Progenitor cell of endocrine pancreas (in vitro differentiated cells): ENCODE data around the gene SCN1B. TPM values are rescaled to one million over a fixed set of nuclear protein-coding genes. Genes with fewer than 3 reads are reported as not detected.

Experiments
- DNase-seq: peaks from one replicate; pipeline ENCODE4 v3.0.0; 2021; ENCODE audit warnings: low spot score; ENCODE audit not compliant: unreplicated experiment
- H3K27ac Mint-ChIP-seq: 2 replicates; pipeline ENCODE4 v1.8.0; 2021; ENCODE audit warnings: mild to moderate bottlenecking, moderate library complexity, mixed read lengths
- H3K27me3 Mint-ChIP-seq: 2 replicates; pipeline ENCODE4 v1.8.0; 2021; ENCODE audit warnings: mixed read lengths
- H3K36me3 Mint-ChIP-seq: 2 replicates; pipeline ENCODE4 v1.8.0; 2022; ENCODE audit warnings: mixed read lengths; ENCODE audit not compliant: insufficient read depth
- H3K4me1 Mint-ChIP-seq: 2 replicates; pipeline ENCODE4 v1.8.0; 2021; ENCODE audit warnings: low read depth, mixed read lengths
- H3K4me3 Mint-ChIP-seq: 2 replicates; pipeline ENCODE4 v1.8.0; 2021; ENCODE audit warnings: low read depth, mild to moderate bottlenecking, moderate library complexity, mixed read lengths
- H3K9me3 Mint-ChIP-seq: 2 replicates; pipeline ENCODE4 v1.8.0; 2021; ENCODE audit warnings: low read depth, mixed read lengths
- total RNA-seq: library from RNA; stranded (reverse); gene quantifications from 2 replicates; pipeline ENCODE4 v1.2.1, GENCODE V29; 2021
- TF ChIP-seq, protein P1 (sequence below): fragments of 200-600 bp; sonication (generic); IDR thresholded peaks from one replicate; pipeline ENCODE4 v1.5.0; 2021; ENCODE audit warnings: antibody characterized with exemption, mild to moderate bottlenecking; ENCODE audit not compliant: unreplicated experiment

The SCN1B gene
- total RNA-seq, 1 donor from 2014 or later = 1.7 TPM

DNA sequence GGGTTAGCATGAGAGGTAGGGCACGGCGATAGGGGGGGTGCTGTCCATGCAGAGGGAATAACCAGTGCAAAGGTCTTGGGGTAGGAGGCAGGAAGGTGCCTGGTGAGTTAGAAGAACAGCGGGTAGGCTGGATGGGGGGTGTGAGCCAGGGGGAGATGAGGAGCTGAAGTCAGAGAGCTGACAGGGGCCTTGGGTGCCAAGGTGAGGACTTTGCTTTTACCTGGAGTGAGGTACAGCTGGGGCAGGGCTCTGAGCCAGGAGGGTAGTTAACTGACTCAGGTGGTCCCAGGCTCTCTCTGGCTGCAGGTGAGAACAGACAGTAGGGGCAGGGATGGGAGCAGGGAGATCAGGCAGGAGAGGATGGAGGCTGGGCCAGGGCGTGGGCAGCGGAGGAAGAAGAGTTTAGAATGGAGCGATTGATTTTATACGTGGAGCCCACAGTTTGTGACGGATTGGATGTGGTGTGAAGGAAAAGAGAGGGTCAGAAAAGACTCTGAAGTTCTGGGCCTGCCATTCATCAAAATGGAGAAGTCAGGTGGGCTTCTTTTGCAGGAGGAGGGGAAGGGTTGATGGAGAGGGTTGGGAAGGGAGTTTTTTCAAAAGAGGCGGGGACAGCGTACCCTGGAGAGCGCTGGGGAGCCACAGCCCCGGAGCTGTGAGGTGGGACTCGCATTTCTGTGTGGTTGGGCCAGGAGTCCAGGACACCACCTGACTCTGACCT, 31.3 kb upstream of the SCN1B start:
- TF ChIP-seq, protein P1, sequence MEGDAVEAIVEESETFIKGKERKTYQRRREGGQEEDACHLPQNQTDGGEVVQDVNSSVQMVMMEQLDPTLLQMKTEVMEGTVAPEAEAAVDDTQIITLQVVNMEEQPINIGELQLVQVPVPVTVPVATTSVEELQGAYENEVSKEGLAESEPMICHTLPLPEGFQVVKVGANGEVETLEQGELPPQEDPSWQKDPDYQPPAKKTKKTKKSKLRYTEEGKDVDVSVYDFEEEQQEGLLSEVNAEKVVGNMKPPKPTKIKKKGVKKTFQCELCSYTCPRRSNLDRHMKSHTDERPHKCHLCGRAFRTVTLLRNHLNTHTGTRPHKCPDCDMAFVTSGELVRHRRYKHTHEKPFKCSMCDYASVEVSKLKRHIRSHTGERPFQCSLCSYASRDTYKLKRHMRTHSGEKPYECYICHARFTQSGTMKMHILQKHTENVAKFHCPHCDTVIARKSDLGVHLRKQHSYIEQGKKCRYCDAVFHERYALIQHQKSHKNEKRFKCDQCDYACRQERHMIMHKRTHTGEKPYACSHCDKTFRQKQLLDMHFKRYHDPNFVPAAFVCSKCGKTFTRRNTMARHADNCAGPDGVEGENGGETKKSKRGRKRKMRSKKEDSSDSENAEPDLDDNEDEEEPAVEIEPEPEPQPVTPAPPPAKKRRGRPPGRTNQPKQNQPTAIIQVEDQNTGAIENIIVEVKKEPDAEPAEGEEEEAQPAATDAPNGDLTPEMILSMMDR = no peak
- Mint-ChIP-seq H3K36me3 (no peaks in the 10 kb centered on the region), H3K4me1 (peaks cover 30% of the 10 kb centered on the region), H3K4me3 (peak overlapping the region; percentile 78), H3K27ac (peak overlapping the region; percentile 97), H3K27me3 (no peaks in the 10 kb centered on the region), H3K9me3 (no peaks in the 10 kb centered on the region)
- no peak for DNase-seq

DNA sequence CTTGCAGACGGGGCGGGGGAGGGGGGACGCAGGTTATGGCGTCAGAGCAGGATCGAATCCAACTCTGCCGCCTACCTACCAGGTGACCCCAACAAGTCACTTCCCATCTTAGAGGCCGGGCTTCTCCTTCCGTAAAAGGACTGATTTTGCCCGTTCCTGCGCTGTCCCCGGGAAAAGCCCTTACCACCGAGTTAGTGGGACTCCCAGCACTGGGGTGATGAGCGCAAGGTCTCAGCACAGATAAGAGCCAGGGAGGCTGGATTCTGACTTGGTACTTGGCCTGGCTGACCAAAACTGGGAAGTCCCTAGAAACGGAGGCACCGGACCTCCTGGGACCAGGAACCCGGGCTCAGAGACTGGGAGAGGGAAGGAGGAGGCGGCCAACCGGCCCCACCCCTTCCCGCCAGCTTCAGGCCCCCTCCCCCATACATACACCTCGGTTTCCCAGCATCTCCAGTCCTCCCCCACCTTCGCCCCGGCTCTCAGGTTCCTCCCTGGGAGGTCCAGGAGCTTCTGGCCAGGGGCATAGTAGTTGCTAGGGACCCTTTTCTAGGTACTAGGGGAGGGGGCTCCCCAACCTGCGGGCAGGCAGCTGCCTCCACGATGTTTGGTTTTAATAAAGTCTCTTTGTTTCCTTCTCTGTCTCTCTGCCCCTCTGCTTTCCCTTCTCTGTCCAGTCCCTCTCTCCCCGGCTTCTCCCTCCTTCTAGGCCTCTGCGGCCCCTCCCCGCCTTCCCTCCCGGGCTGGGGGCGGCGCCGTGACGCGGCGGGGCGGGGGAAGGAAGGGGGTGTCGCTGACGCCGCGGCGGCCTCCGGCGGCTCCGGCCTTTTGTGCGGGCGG, 30.6 kb upstream of the SCN1B start, which contains the start of gene GRAMD1A:
GRAMD1A (plus strand) TSS at position 826 of the 840 bp plus-strand sequence. CDS start 156 bp downstream, outside the sequence.
- Mint-ChIP-seq H3K4me1 (peaks cover 34% of the 10 kb centered on the region), H3K4me3 (peak within 1 kb of the TSS; percentile 91), H3K27me3 (no peaks in the 10 kb centered on the region), H3K36me3 (peaks cover 2% of the 10 kb centered on the region), H3K27ac (peak within 1 kb of the TSS; percentile 97), H3K9me3 (no peaks in the 10 kb centered on the region)
- peak; percentile 67 for DNase-seq
- TF ChIP-seq, protein P1 = no peak

DNA sequence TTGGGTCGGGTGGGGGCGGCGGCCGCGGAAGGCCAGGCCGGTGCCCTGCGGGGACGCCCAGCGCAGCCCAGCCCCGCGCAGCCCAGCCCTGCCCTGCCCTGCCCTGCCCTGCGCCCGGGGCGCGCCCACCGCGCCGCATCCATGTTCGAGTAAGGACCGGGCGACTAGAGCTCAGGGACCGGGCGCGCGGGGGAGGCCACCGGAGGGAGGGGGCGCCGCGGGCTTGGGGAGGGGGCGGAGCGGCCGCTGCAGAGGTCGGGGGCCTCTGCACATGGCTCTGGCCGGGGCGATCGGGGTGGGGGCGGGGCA, 30.0 kb upstream of the SCN1B start:
- Mint-ChIP-seq H3K4me3 (no peak overlapping the region), H3K4me1 (peaks cover 36% of the 10 kb centered on the region), H3K9me3 (no peaks in the 10 kb centered on the region), H3K36me3 (peaks cover 2% of the 10 kb centered on the region), H3K27me3 (no peaks in the 10 kb centered on the region), H3K27ac (no peak overlapping the region)
- TF ChIP-seq, protein P1 = no peak
- DNase-seq = no peak

DNA sequence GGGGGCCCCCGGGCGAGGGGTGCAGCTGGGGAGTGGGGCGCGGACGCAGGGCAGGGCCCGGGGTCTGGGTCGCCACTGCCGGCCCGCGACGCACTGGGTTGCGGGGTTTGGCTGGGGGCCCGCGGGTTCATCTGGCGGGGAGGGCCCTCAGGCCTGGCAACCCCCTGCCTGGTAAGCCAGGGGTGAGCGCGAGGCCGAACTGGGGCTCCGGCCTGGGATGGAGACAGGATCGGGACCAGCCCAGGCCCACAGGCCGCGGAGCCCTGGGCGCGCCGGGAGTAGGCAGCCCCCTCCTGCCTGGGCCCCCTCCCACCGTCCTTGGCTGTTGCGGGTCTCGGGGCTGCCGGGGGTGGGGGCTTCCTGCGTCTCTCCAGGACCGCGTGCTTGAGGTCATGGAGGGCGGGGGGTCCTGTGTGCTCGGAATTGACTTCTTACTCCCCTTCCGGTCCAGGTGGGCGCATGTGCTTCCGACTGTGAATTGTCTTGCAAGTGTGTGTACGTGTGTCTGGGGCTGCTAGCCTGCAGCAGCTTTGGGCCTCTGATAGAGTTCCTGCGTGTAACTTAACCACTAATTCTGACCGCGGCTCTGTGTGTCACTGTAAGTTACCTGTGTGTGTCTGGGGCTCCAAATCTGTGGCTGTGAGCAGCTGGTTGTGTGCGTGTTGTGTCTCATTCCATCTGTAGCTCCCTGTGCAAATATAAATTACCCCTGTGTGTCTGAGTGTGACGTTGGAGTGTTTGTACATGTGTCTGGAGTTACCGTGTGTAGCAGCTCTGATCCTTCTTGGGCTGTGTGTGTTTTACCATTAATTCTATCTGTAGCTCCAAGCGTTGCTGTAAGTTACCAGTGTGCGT, 29.4 kb upstream of the SCN1B start:
- DNase-seq = no peak
- TF ChIP-seq, protein P1 = no peak
- Mint-ChIP-seq H3K36me3 (peaks cover 4% of the 10 kb centered on the region), H3K9me3 (no peaks in the 10 kb centered on the region), H3K4me1 (peaks cover 41% of the 10 kb centered on the region), H3K4me3 (peak overlapping the region; percentile 91), H3K27ac (peak overlapping the region; percentile 96), H3K27me3 (no peaks in the 10 kb centered on the region)
